Vagina (tissue), 2 donors: ENCODE data around the gene SNTN.

ENCODE experiments used
- POLR2A ChIP-seq, 2 donors: fragments of 450-650 bp; IDR thresholded peaks; one replicate each; pipeline ENCODE4 v1.6.1; 2017; ENCODE audit warnings: antibody characterized with exemption in 2 of 2, mild to moderate bottlenecking in 2 of 2, moderate library complexity in 2 of 2
- POLR2AphosphoS5 ChIP-seq, 2 donors: sonication (generic); formaldehyde crosslinking; IDR thresholded peaks; one replicate each; pipeline ENCODE4 v1.9.0; 2017; ENCODE audit warnings: antibody characterized with exemption in 2 of 2, mild to moderate bottlenecking in 2 of 2, low read depth in 1 of 2; ENCODE audit not compliant: insufficient read depth in 1 of 2
- TF ChIP-seq, protein P1 (sequence below), 3 experiments: fragments of 450-650 bp in 2 of 3; fragments of 200-600 bp in 1 of 3; sonication (generic) in 1 of 3; IDR thresholded peaks; one replicate each; pipeline ENCODE4 v1.5.1; 2017 to 2019; ENCODE audit warnings: antibody characterized with exemption in 3 of 3, mild to moderate bottlenecking in 2 of 3, moderate library complexity in 2 of 3

DNA sequence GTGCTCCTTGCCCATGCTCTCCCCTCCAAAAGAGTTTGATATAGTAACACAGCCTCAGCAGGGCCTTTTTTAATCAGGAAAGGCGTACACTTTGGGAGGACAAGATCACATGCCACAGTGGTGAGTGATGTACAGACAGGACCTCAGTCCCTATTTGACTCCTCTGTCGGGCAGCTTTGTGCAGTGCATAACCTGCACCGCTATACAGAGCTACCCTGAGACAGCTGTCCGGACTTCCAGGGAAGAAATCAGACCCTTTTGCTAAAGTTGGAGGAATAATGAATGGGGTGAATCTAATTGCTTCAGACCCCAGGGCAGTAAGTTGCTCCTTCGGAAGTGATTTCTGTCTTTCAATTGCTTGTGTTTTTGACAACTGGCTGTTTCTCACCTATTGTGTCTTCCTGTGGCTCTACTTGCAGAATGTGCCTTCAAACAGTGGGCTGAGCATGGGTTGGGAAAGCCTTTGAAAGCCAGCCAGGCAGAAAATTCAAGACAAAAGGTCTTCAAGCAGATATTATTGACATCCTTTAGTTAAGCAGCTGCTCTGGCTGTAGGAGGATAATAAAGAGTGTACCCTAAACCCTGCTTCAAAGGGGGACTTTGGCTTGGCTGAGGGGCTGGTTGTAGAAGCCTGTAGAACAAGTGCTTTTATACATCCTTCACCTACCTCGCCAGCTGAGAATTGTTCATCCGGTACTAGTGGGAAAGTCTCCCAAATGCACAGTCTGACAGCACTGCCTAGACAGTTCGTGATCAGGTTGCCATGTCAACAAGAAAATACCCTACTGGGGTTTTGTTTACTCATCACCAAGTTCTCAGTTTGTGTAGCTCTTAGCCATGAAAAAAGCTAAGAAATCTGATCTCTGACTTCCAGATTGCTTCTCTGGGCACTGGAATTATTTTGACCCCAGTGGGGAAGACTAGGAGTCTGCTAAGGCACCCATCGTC lies 35.1 kb downstream of the SNTN start:
- no peak for TF ChIP-seq POLR2AphosphoS5 (IDR thresholded peaks at IDR 0.05; ENCODE audit: insufficient read depth in 1 of 2, low read depth in 1 of 2)
- TF ChIP-seq POLR2A (IDR thresholded peaks at IDR 0.05), result no peak
- TF ChIP-seq, protein P1, sequence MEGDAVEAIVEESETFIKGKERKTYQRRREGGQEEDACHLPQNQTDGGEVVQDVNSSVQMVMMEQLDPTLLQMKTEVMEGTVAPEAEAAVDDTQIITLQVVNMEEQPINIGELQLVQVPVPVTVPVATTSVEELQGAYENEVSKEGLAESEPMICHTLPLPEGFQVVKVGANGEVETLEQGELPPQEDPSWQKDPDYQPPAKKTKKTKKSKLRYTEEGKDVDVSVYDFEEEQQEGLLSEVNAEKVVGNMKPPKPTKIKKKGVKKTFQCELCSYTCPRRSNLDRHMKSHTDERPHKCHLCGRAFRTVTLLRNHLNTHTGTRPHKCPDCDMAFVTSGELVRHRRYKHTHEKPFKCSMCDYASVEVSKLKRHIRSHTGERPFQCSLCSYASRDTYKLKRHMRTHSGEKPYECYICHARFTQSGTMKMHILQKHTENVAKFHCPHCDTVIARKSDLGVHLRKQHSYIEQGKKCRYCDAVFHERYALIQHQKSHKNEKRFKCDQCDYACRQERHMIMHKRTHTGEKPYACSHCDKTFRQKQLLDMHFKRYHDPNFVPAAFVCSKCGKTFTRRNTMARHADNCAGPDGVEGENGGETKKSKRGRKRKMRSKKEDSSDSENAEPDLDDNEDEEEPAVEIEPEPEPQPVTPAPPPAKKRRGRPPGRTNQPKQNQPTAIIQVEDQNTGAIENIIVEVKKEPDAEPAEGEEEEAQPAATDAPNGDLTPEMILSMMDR (IDR thresholded peaks at IDR 0.05), result no peak
